ENCODE measurements around the gene CASD1. TPM values are rescaled to one million over a fixed set of nuclear protein-coding genes. Genes with fewer than 3 reads are reported as not detected.

Gene CASD1
- total RNA-seq, 1 experiment from 2014 or later = 5.8 TPM

DNA sequence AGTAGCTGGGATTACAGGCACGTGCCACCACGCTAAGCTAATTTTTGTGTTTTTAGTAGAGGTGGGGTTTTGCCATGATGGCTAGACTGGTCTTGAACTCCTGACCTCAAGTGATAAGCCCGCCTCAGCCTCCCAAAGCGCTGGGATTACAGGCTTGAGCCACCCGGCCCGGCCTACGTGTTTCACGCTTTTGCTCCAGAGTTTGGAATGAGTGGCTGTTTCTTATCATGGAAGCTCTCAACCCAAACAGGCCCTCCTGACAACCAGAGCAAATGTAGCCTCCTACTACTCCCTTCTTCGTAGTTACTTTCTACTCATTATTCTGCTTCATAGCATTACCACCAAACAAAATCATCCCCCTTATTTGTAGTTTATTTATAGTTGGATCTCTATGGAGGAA, 26.8 kb upstream of the CASD1 start:
- intact Hi-C loops (cut with micrococcal nuclease) = no loop called here
- CTCF ChIA-PET = no interaction called here
- no peak overlapping the region for H3K4me2 ChIP-seq (ENCODE audit: low read length)

More for the DNA sequence above, 26.8 kb upstream of the CASD1 start:
- Histone ChIP-seq H3K9ac (ENCODE audit: low read length) (no peak overlapping the region), H3K27ac (ENCODE audit: low read depth, low read length) (no peak overlapping the region), H3K4me3 (replicated peaks in 1 of 2; ENCODE audit: low read depth in 1 of 2, low read length in 2 of 2) (no peak overlapping the region), H4K20me1 (ENCODE audit: insufficient read depth) (no peaks in the 10 kb centered on the region), H2AFZ (ENCODE audit: low read depth, low read length, poor library complexity, severe bottlenecking) (no peak overlapping the region), H3K36me3 (ENCODE audit: control insufficient read depth in 1 of 2, insufficient read depth in 2 of 2, low read length in 2 of 2) (no peaks in the 10 kb centered on the region), H3K27me3 (ENCODE audit: insufficient read depth, low read length) (no peaks in the 10 kb centered on the region), H3K79me2 (ENCODE audit: insufficient read depth, low read length) (no peaks in the 10 kb centered on the region), H3K4me1 (ENCODE audit: control insufficient read depth in 1 of 2, insufficient read depth in 2 of 2, low read length in 2 of 2) (no peaks in the 10 kb centered on the region), H3K9me3 (ENCODE audit: control insufficient read depth in 1 of 2, insufficient read depth in 1 of 2, low read depth in 1 of 2, low read length in 2 of 2) (no peaks in the 10 kb centered on the region), H3K9me2 (ENCODE audit: insufficient read depth) (no peaks in the 10 kb centered on the region)
- ATAC-seq (no peak), DNase-seq (ENCODE audit: low read depth, low spot score) (no peak)
- ChIA-PET RAD21 (ENCODE audit: low non-redundant PET in 1 of 2, low total read pairs in 2 of 2, uncharacterized antibody in 2 of 2, unreplicated experiment in 2 of 2) (no interaction called here), POLR2A (no interaction called here)
- no TSS peak for BruUV-seq (replicated peaks)
- TF ChIP-seq, protein P1, sequence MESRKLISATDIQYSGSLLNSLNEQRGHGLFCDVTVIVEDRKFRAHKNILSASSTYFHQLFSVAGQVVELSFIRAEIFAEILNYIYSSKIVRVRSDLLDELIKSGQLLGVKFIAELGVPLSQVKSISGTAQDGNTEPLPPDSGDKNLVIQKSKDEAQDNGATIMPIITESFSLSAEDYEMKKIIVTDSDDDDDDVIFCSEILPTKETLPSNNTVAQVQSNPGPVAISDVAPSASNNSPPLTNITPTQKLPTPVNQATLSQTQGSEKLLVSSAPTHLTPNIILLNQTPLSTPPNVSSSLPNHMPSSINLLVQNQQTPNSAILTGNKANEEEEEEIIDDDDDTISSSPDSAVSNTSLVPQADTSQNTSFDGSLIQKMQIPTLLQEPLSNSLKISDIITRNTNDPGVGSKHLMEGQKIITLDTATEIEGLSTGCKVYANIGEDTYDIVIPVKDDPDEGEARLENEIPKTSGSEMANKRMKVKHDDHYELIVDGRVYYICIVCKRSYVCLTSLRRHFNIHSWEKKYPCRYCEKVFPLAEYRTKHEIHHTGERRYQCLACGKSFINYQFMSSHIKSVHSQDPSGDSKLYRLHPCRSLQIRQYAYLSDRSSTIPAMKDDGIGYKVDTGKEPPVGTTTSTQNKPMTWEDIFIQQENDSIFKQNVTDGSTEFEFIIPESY (IDR thresholded peaks at IDR 0.05; ENCODE audit: extremely low read depth, insufficient replicate concordance, low read length) = no peak
- TF ChIP-seq POLR2A (IDR thresholded peaks at IDR 0.05; ENCODE audit: borderline replicate concordance, extremely low read depth, insufficient read depth, insufficient read length) (no peak), CEBPB (IDR thresholded peaks at IDR 0.05; ENCODE audit: low read depth) (no peak), EGR1 (IDR thresholded peaks at IDR 0.05; ENCODE audit: low read depth) (no peak), ELF1 (IDR thresholded peaks at IDR 0.05; ENCODE audit: borderline replicate concordance, low read depth) (no peak), POLR2AphosphoS5 (IDR thresholded peaks at IDR 0.05; ENCODE audit: low read depth, low read length) (no peak), EZH2 (IDR thresholded peaks at IDR 0.05) (no peak), SP1 (IDR thresholded peaks at IDR 0.05; ENCODE audit: low read depth) (no peak), ZNF274 (IDR thresholded peaks at IDR 0.05; ENCODE audit: low read depth, low read length) (no peak), TCF7L2 (IDR thresholded peaks at IDR 0.05; ENCODE audit: borderline replicate concordance, extremely low read depth, insufficient read depth, insufficient read length) (no peak), SRF (IDR thresholded peaks at IDR 0.05; ENCODE audit: low read depth) (no peak), CBX3 (IDR thresholded peaks at IDR 0.05; ENCODE audit: low read depth) (no peak), ZFX (IDR thresholded peaks at IDR 0.05) (no peak), EZH2phosphoT487 (IDR thresholded peaks at IDR 0.05; ENCODE audit: borderline replicate concordance) (no peak), JUND (IDR thresholded peaks at IDR 0.05) (no peak), YY1 (IDR thresholded peaks at IDR 0.05; ENCODE audit: extremely low read depth, insufficient replicate concordance, low read depth, low read length) (no peak)
- TF ChIP-seq, protein P2, sequence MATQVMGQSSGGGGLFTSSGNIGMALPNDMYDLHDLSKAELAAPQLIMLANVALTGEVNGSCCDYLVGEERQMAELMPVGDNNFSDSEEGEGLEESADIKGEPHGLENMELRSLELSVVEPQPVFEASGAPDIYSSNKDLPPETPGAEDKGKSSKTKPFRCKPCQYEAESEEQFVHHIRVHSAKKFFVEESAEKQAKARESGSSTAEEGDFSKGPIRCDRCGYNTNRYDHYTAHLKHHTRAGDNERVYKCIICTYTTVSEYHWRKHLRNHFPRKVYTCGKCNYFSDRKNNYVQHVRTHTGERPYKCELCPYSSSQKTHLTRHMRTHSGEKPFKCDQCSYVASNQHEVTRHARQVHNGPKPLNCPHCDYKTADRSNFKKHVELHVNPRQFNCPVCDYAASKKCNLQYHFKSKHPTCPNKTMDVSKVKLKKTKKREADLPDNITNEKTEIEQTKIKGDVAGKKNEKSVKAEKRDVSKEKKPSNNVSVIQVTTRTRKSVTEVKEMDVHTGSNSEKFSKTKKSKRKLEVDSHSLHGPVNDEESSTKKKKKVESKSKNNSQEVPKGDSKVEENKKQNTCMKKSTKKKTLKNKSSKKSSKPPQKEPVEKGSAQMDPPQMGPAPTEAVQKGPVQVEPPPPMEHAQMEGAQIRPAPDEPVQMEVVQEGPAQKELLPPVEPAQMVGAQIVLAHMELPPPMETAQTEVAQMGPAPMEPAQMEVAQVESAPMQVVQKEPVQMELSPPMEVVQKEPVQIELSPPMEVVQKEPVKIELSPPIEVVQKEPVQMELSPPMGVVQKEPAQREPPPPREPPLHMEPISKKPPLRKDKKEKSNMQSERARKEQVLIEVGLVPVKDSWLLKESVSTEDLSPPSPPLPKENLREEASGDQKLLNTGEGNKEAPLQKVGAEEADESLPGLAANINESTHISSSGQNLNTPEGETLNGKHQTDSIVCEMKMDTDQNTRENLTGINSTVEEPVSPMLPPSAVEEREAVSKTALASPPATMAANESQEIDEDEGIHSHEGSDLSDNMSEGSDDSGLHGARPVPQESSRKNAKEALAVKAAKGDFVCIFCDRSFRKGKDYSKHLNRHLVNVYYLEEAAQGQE (IDR thresholded peaks at IDR 0.05; ENCODE audit: low read depth) = no peak
- TF ChIP-seq, protein P3, sequence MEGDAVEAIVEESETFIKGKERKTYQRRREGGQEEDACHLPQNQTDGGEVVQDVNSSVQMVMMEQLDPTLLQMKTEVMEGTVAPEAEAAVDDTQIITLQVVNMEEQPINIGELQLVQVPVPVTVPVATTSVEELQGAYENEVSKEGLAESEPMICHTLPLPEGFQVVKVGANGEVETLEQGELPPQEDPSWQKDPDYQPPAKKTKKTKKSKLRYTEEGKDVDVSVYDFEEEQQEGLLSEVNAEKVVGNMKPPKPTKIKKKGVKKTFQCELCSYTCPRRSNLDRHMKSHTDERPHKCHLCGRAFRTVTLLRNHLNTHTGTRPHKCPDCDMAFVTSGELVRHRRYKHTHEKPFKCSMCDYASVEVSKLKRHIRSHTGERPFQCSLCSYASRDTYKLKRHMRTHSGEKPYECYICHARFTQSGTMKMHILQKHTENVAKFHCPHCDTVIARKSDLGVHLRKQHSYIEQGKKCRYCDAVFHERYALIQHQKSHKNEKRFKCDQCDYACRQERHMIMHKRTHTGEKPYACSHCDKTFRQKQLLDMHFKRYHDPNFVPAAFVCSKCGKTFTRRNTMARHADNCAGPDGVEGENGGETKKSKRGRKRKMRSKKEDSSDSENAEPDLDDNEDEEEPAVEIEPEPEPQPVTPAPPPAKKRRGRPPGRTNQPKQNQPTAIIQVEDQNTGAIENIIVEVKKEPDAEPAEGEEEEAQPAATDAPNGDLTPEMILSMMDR (IDR thresholded peaks at IDR 0.05 in 2 of 3, conservative IDR thresholded peaks at IDR 0.05 in 1 of 3; ENCODE audit: borderline replicate concordance in 1 of 3, insufficient read depth in 1 of 3, low read depth in 2 of 3, low read length in 2 of 3) = no peak
- TF ChIP-seq, protein P4, sequence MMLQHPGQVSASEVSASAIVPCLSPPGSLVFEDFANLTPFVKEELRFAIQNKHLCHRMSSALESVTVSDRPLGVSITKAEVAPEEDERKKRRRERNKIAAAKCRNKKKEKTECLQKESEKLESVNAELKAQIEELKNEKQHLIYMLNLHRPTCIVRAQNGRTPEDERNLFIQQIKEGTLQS (IDR thresholded peaks at IDR 0.05) = no peak
